Stomach (tissue), 4 donors: ENCODE measurements around the gene PROCR.
"Not testable (repeated sequence)": the region's sequence is repeated elsewhere in the genome, so short reads cannot be mapped to it uniquely, and the experiment has no call there.

Source experiments
- EP300 ChIP-seq: sonication (generic); formaldehyde crosslinking; IDR thresholded peaks from one replicate; pipeline ENCODE4 v1.6.1; 2017; ENCODE audit warnings: antibody characterized with exemption
- POLR2AphosphoS5 ChIP-seq, 3 donors: sonication (generic); formaldehyde crosslinking; IDR thresholded peaks; one replicate each; pipeline ENCODE4 v1.6.1; 2016; ENCODE audit warnings: antibody characterized with exemption in 3 of 3
- TF ChIP-seq, protein P1 (sequence below), 7 experiments: fragments of 450-650 bp in 4 of 7; fragments of 200-600 bp in 3 of 7; sonication (generic) in 3 of 7; IDR thresholded peaks; one replicate each; pipeline ENCODE4 v1.5.1; 2016 to 2019; ENCODE audit warnings: antibody characterized with exemption in 7 of 7, control low read depth in 2 of 7, mild to moderate bottlenecking in 1 of 7

- not testable (repeated sequence) for TF ChIP-seq EP300; POLR2AphosphoS5 (IDR thresholded peaks at IDR 0.05)
- TF ChIP-seq, protein P1, sequence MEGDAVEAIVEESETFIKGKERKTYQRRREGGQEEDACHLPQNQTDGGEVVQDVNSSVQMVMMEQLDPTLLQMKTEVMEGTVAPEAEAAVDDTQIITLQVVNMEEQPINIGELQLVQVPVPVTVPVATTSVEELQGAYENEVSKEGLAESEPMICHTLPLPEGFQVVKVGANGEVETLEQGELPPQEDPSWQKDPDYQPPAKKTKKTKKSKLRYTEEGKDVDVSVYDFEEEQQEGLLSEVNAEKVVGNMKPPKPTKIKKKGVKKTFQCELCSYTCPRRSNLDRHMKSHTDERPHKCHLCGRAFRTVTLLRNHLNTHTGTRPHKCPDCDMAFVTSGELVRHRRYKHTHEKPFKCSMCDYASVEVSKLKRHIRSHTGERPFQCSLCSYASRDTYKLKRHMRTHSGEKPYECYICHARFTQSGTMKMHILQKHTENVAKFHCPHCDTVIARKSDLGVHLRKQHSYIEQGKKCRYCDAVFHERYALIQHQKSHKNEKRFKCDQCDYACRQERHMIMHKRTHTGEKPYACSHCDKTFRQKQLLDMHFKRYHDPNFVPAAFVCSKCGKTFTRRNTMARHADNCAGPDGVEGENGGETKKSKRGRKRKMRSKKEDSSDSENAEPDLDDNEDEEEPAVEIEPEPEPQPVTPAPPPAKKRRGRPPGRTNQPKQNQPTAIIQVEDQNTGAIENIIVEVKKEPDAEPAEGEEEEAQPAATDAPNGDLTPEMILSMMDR (IDR thresholded peaks at IDR 0.05) = not testable (repeated sequence)
These were observed 11.5 kb upstream of the PROCR start for GRCh38 chr20:35160341-35160740.
